ENCODE measurements around the gene EML3. TPM values are rescaled to one million over a fixed set of nuclear protein-coding genes. Genes with fewer than 3 reads are reported as not detected.

EML3 gene
- total and polyA plus RNA-seq, 2 of the 13 experiments (the other 11 are each of a cell fraction or from before 2014, with no cell fraction given) = 10.6 to 12.3 TPM

- TF ChIP-seq HNRNPLL (IDR thresholded peaks at IDR 0.05; ENCODE audit: low read depth, low read length, poor library complexity, severe bottlenecking) (peak; percentile 71), ZSCAN25 (CRISPR knock-in tag; IDR thresholded peaks at IDR 0.05) (0 out of 2 replicates have a peak, but pooled peaks have one; percentile 72), ZNF713 (CRISPR knock-in tag; IDR thresholded peaks at IDR 0.05) (no peak), ZNF607 (CRISPR knock-in tag; IDR thresholded peaks at IDR 0.05; ENCODE audit: borderline replicate concordance) (peak; percentile 77; the same call in 1 of the 2 replicates), ZNF362 (CRISPR knock-in tag; IDR thresholded peaks at IDR 0.05; ENCODE audit: borderline replicate concordance) (no peak), ZBTB25 (CRISPR knock-in tag; IDR thresholded peaks at IDR 0.05) (peak; percentile 97), ZEB1 (IDR thresholded peaks at IDR 0.05; ENCODE audit: insufficient replicate concordance, low read depth) (peak; percentile 31), ZNF816 (CRISPR knock-in tag; IDR thresholded peaks at IDR 0.05; ENCODE audit: borderline replicate concordance) (peak; percentile 79), SAFB2 (CRISPR knock-in tag; IDR thresholded peaks at IDR 0.05; ENCODE audit: borderline replicate concordance, low read depth) (no peak; the same call in 1 of the 2 replicates), U2AF2 (IDR thresholded peaks at IDR 0.05; ENCODE audit: low read depth, low read length) (no peak), WIZ (CRISPR knock-in tag; IDR thresholded peaks at IDR 0.05) (no peak), SMAD3 (CRISPR knock-in tag; IDR thresholded peaks at IDR 0.05) (peak; percentile 89; the same call in 1 of the 2 replicates), BRF2 (CRISPR knock-in tag; IDR thresholded peaks at IDR 0.05) (peak; percentile 93), HNF4G (IDR thresholded peaks at IDR 0.05; ENCODE audit: borderline replicate concordance, low read depth, low read length) (0 out of 2 replicates have a peak, but pooled peaks have one; percentile 6), HNF4G (CRISPR knock-in tag; IDR thresholded peaks at IDR 0.05; ENCODE audit: borderline replicate concordance, low read depth) (no peak), HCFC1 (IDR thresholded peaks at IDR 0.05; ENCODE audit: low read depth, low read length) (peak; percentile 61; the same call in 1 of the 2 replicates), SP5 (CRISPR knock-in tag; IDR thresholded peaks at IDR 0.05; ENCODE audit: borderline replicate concordance, low read depth) (peak; percentile 90), ZNF83 (CRISPR knock-in tag; IDR thresholded peaks at IDR 0.05; ENCODE audit: borderline replicate concordance) (peak; percentile 12; the same call in 1 of the 2 replicates), DPF2 (CRISPR knock-in tag; IDR thresholded peaks at IDR 0.05; ENCODE audit: borderline replicate concordance, low read depth) (0 out of 2 replicates have a peak, but pooled peaks have one; percentile 26), ZNF891 (CRISPR knock-in tag; IDR thresholded peaks at IDR 0.05) (peak; percentile 94), NCOR1 (IDR thresholded peaks at IDR 0.05; ENCODE audit: borderline replicate concordance, low read length) (peak; percentile 44; the same call in 1 of the 2 replicates), SMAD1 (CRISPR knock-in tag; IDR thresholded peaks at IDR 0.05; ENCODE audit: borderline replicate concordance, low read depth) (no peak; the same call in 1 of the 2 replicates), ZBTB3 (CRISPR knock-in tag; IDR thresholded peaks at IDR 0.05; ENCODE audit: borderline replicate concordance, low read depth) (peak; percentile 93; the same call in 1 of the 2 replicates), HOXA5 (CRISPR knock-in tag; IDR thresholded peaks at IDR 0.05) (0 out of 2 replicates have a peak, but pooled peaks have one; percentile 15), HDAC1 (CRISPR knock-in tag; IDR thresholded peaks at IDR 0.05) (peak; percentile 96), ZBTB21 (CRISPR knock-in tag; IDR thresholded peaks at IDR 0.05) (peak; percentile 67)
These were observed 9.2 kb upstream of the EML3 start, which contains the start of gene B3GAT3 (continued) for GRCh38 chr11:62621567-62622470.

All from HepG2 (cell line).